Body of pancreas (tissue), 4 donors: ENCODE data around the gene BOLA3.

Source experiments
- POLR2A ChIP-seq, 3 donors: fragments of 450-650 bp; IDR thresholded peaks; one replicate each; pipeline ENCODE4 v1.6.1; 2016; ENCODE audit warnings: antibody characterized with exemption in 3 of 3, mild to moderate bottlenecking in 2 of 3
- TF ChIP-seq, protein P1 (sequence below), 7 experiments: fragments of 450-650 bp in 4 of 7; fragments of 200-600 bp in 3 of 7; sonication (generic) in 3 of 7; IDR thresholded peaks; one replicate each; pipeline ENCODE4 v1.5.1; 2016 to 2019; ENCODE audit warnings: antibody characterized with exemption in 7 of 7

DNA sequence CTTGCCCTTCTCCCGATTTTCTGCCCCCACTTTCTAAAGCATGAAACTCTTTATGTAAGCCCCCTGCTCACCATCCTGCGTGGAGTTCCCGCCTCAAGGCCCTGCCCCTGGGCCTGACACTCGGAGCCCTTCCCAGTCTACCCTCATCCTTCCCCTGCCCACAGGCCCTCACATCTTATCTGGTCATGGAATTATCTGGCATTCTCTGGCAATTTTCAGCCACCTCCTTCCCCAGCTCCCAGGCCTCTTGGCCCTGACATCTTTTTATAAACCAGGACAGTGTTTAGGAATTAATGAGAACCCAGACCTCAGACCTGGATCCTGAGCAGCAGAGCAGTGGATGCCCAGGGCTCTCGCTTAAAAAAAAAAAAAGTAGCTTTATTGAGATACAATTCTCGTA, 61.7 kb downstream of the BOLA3 start:
- TF ChIP-seq POLR2A (IDR thresholded peaks at IDR 0.05) = no peak
- TF ChIP-seq, protein P1, sequence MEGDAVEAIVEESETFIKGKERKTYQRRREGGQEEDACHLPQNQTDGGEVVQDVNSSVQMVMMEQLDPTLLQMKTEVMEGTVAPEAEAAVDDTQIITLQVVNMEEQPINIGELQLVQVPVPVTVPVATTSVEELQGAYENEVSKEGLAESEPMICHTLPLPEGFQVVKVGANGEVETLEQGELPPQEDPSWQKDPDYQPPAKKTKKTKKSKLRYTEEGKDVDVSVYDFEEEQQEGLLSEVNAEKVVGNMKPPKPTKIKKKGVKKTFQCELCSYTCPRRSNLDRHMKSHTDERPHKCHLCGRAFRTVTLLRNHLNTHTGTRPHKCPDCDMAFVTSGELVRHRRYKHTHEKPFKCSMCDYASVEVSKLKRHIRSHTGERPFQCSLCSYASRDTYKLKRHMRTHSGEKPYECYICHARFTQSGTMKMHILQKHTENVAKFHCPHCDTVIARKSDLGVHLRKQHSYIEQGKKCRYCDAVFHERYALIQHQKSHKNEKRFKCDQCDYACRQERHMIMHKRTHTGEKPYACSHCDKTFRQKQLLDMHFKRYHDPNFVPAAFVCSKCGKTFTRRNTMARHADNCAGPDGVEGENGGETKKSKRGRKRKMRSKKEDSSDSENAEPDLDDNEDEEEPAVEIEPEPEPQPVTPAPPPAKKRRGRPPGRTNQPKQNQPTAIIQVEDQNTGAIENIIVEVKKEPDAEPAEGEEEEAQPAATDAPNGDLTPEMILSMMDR (IDR thresholded peaks at IDR 0.05) = no peak
